GM23248 (cell line): Measurements from ENCODE around the gene PRDM16.

Source experiments
- EZH2 ChIP-seq: fragments of 200-600 bp; sonication (generic); IDR thresholded peaks from 2 replicates; pipeline ENCODE4 v1.6.1; 2018; ENCODE audit warnings: antibody characterized with exemption, mild to moderate bottlenecking; ENCODE audit not compliant: insufficient read depth, poor library complexity, severe bottlenecking
- EZH2phosphoT487 ChIP-seq: fragments of 200-600 bp; sonication (generic); IDR thresholded peaks from 2 replicates; pipeline ENCODE4 v1.6.1; 2018; ENCODE audit warnings: antibody characterized with exemption, moderate library complexity, mild to moderate bottlenecking, low read depth; ENCODE audit not compliant: insufficient read depth

GRCh38 chr1:3161176-3161840, 92.3 kb downstream of the PRDM16 start:
- TF ChIP-seq EZH2 (no peak), EZH2phosphoT487 (no peak)
